ENCODE results near the gene THRB.

Gene THRB

DNA sequence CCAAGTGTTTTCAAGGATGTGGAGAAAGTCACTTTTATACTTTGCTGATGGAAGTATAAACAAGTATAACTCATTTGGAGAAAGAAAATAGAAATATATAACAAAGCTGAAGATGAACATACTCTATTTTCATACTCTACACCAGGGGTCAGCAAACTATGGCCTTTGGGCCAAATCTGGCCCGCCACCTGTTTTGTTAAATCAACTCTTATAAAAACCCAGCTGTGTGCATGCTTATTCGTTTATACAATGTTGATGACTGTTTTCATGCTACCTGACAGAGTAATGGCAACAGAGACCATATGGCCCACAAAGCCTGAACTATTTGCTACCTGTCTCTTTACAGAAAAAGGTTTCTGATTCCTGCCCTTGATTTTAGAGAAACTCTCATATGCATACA lies 425.6 kb downstream of the THRB start:
- peak; percentile 5 for DNase-seq

DNA sequence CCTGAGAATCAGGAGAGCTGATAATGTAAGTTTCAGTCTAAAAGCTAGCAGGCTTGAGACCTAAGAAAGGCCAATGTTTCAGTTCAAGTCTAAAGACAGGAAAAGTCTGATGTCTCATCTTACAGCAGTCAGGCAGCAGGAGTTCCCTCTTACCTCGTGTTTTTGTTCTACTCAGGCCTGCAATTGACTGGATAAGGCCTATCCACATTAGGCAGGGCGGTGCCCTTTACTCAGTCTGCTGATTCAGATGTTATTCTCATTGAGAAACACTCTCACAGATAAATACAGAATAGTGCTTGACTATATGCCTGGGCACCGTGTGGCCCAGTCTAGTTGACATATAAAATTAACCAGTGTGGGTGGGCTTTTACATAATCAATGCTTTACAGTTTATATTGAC lies 427.2 kb downstream of the THRB start:
- DNase-seq, result no peak
